ENCODE results near the gene TTC7B. TPM values are rescaled to one million over a fixed set of nuclear protein-coding genes. Genes with fewer than 3 reads are reported as not detected.

The TTC7B gene
- polyA plus RNA-seq, 1 donor from 2014 or later: 19.9 TPM

GRCh38 chr14:90511795-90512328 is 304.4 kb downstream of the TTC7B start:
- H3K27me3 ChIP-seq (ENCODE audit: insufficient read depth, low read depth, low read length): no peaks in the 10 kb centered on the region
- no peak overlapping the region for H2AFZ ChIP-seq (ENCODE audit: low read depth, low read length)
- H3K79me2 ChIP-seq (replicated peaks; ENCODE audit: insufficient read depth, low read length): no peaks in the 10 kb centered on the region
- TF ChIP-seq RAD21 (conservative IDR thresholded peaks at IDR 0.05) (no peak), CTCF (IDR thresholded peaks at IDR 0.05; ENCODE audit: poor library complexity, severe bottlenecking) (no peak), EP300 (conservative IDR thresholded peaks at IDR 0.05; ENCODE audit: poor library complexity, severe bottlenecking) (no peak), SMC3 (conservative IDR thresholded peaks at IDR 0.05; ENCODE audit: poor library complexity) (no peak), POLR2AphosphoS5 (IDR thresholded peaks at IDR 0.05) (no peak), MXI1 (conservative IDR thresholded peaks at IDR 0.05; ENCODE audit: poor library complexity, severe bottlenecking) (no peak), TAF1 (IDR thresholded peaks at IDR 0.05; ENCODE audit: low read depth) (no peak), EZH2 (IDR thresholded peaks at IDR 0.05; ENCODE audit: borderline replicate concordance, insufficient read depth, low read length, poor library complexity, severe bottlenecking) (no peak)
- TF ChIP-seq, protein P1, sequence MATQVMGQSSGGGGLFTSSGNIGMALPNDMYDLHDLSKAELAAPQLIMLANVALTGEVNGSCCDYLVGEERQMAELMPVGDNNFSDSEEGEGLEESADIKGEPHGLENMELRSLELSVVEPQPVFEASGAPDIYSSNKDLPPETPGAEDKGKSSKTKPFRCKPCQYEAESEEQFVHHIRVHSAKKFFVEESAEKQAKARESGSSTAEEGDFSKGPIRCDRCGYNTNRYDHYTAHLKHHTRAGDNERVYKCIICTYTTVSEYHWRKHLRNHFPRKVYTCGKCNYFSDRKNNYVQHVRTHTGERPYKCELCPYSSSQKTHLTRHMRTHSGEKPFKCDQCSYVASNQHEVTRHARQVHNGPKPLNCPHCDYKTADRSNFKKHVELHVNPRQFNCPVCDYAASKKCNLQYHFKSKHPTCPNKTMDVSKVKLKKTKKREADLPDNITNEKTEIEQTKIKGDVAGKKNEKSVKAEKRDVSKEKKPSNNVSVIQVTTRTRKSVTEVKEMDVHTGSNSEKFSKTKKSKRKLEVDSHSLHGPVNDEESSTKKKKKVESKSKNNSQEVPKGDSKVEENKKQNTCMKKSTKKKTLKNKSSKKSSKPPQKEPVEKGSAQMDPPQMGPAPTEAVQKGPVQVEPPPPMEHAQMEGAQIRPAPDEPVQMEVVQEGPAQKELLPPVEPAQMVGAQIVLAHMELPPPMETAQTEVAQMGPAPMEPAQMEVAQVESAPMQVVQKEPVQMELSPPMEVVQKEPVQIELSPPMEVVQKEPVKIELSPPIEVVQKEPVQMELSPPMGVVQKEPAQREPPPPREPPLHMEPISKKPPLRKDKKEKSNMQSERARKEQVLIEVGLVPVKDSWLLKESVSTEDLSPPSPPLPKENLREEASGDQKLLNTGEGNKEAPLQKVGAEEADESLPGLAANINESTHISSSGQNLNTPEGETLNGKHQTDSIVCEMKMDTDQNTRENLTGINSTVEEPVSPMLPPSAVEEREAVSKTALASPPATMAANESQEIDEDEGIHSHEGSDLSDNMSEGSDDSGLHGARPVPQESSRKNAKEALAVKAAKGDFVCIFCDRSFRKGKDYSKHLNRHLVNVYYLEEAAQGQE (IDR thresholded peaks at IDR 0.05; ENCODE audit: borderline replicate concordance): no peak
- H3K36me3 ChIP-seq (ENCODE audit: insufficient read depth, low read length): no peaks in the 10 kb centered on the region
- no peak overlapping the region for H3K9ac ChIP-seq (ENCODE audit: low read length)
- no peaks in the 10 kb centered on the region for H4K20me1 ChIP-seq (ENCODE audit: insufficient read depth)
- H3F3A ChIP-seq (ENCODE audit: insufficient read depth, low read length, poor library complexity, severe bottlenecking): no peaks in the 10 kb centered on the region
- H3K9me3 ChIP-seq (ENCODE audit: low read length): no peaks in the 10 kb centered on the region
- no peaks in the 10 kb centered on the region for H3K9me2 ChIP-seq (ENCODE audit: insufficient read depth, low read length)
- H3K4me3 ChIP-seq (ENCODE audit: low read length): no peak overlapping the region
- H3K27ac ChIP-seq (ENCODE audit: low read length): no peak overlapping the region
- H3K4me2 ChIP-seq (ENCODE audit: low read length): no peak overlapping the region

DNA sequence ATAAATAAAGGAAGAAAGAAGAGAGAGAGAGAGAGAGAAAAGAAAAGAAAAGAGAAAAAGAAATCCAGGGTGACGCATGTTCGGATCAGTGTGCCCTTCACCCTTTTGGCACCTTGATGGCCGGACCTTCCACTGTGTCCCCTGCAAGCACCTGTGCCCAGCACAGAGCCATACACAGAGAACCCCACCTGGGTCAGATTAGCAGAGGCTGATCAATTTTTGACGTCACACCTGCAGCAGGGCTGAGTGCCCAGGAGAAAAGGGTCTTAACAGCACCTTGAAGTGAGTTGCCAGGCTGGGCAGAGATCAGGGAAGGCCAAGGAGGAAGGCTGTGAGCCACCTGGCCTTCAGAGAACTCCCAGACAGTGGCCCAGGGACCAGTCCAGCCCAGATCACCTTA is 305.0 kb downstream of the TTC7B start:
- no peaks in the 10 kb centered on the region for H3K79me2 ChIP-seq (replicated peaks; ENCODE audit: insufficient read depth, low read length)
- no peaks in the 10 kb centered on the region for H4K20me1 ChIP-seq (ENCODE audit: insufficient read depth)
- TF ChIP-seq POLR2AphosphoS5 (IDR thresholded peaks at IDR 0.05) (no peak), EZH2 (IDR thresholded peaks at IDR 0.05; ENCODE audit: borderline replicate concordance, insufficient read depth, low read length, poor library complexity, severe bottlenecking) (no peak), MXI1 (conservative IDR thresholded peaks at IDR 0.05; ENCODE audit: poor library complexity, severe bottlenecking) (no peak), CTCF (IDR thresholded peaks at IDR 0.05; ENCODE audit: poor library complexity, severe bottlenecking) (no peak), TAF1 (IDR thresholded peaks at IDR 0.05; ENCODE audit: low read depth) (no peak), EP300 (conservative IDR thresholded peaks at IDR 0.05; ENCODE audit: poor library complexity, severe bottlenecking) (no peak), SMC3 (conservative IDR thresholded peaks at IDR 0.05; ENCODE audit: poor library complexity) (no peak), RAD21 (conservative IDR thresholded peaks at IDR 0.05) (no peak)
- TF ChIP-seq, protein P1 (IDR thresholded peaks at IDR 0.05; ENCODE audit: borderline replicate concordance): no peak
- H3F3A ChIP-seq (ENCODE audit: insufficient read depth, low read length, poor library complexity, severe bottlenecking): no peaks in the 10 kb centered on the region
- no peak overlapping the region for H3K4me2 ChIP-seq (ENCODE audit: low read length)
- H3K36me3 ChIP-seq (ENCODE audit: insufficient read depth, low read length): no peaks in the 10 kb centered on the region
- H3K9me2 ChIP-seq (ENCODE audit: insufficient read depth, low read length): no peaks in the 10 kb centered on the region
- no peak overlapping the region for H3K4me3 ChIP-seq (ENCODE audit: low read length)
- H2AFZ ChIP-seq (ENCODE audit: low read depth, low read length): no peak overlapping the region
- H3K9ac ChIP-seq (ENCODE audit: low read length): no peak overlapping the region
- H3K27me3 ChIP-seq (ENCODE audit: insufficient read depth, low read depth, low read length): no peaks in the 10 kb centered on the region
- H3K9me3 ChIP-seq (ENCODE audit: low read length): no peaks in the 10 kb centered on the region
- no peak overlapping the region for H3K27ac ChIP-seq (ENCODE audit: low read length)
